CD4-positive, alpha-beta T cell treated with Interleukin-17A for 4 hours (primary cell): ENCODE results near the gene LMAN1.

Experiments
- DNase-seq: peaks from one replicate; pipeline ENCODE4 v3.0.0-alpha.2; 2020; ENCODE audit warnings: mixed read lengths

LMAN1 gene

GRCh38 chr18:59360381-59360780, 1.3 kb upstream of the LMAN1 start:
- DNase-seq: no peak

DNA sequence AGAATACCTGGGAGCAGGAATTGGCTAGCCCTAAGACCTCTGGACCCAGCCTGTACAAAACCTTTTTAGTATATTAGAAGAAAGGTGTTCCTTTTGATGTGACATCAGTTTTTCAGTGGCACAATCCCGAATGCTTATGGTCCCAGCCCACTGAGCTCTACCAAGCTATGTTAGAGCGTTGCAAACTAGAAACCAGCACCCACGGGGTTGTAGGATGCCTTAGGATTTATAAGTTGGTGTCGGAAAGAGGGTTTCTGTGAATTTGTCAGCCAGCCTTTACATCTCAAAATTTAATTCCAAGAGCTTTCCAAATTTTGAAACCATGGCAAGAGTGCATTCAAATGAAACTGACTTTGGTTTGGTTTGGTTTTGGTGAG, 499 bp upstream of the LMAN1 start:
- no peak for DNase-seq

DNA sequence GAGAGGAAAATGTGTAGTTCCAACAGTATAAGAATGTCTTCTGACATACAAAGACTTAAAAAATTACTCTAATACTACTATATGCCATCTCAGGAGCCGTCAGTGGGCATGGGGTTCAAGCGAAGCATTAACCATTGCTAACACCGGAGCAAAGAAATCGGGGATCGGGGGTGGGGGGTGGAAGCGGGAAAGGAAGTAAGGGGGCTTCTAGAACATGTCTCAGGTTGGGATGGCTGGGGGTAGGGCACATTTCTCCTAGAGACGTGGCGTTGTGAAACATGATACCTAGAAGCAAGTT, 702 bp downstream of the LMAN1 start:
- DNase-seq: no peak

- no peak for DNase-seq
These were observed 1.1 kb downstream of the LMAN1 start for GRCh38 chr18:59357928-59358327.

- no peak for DNase-seq
These were observed 4.3 kb downstream of the LMAN1 start for GRCh38 chr18:59354731-59355130.

DNA sequence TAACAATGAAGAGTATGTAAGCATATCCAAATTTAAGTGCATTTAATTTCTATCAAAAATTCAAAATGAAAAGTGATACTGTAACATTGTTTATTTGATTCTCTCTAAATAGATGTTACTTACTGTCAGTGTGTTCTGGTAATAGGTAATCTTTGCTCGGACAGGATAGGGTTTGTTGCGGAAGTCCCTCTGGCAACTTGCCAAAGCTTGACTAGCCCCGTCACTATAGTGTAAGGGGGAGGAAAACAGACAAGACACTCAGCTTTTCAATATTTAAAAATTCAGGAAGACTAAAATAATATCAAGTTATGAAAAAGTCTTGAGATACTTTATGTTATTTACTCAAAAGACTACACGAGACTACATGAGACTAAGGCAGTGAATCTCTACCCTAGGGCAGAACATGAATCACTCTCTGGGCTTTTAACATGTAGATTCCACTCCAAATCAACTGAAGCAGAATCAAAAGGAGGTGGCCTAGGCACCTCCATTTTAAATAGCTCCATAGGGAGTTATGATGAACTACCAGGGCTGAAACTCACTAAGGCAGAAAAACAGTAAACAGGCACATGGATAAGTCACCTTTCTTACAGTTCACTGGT, 5.9 kb downstream of the LMAN1 start:
- DNase-seq: no peak

- DNase-seq: no peak
These were observed 6.7 kb downstream of the LMAN1 start for GRCh38 chr18:59352250-59352855.

DNA sequence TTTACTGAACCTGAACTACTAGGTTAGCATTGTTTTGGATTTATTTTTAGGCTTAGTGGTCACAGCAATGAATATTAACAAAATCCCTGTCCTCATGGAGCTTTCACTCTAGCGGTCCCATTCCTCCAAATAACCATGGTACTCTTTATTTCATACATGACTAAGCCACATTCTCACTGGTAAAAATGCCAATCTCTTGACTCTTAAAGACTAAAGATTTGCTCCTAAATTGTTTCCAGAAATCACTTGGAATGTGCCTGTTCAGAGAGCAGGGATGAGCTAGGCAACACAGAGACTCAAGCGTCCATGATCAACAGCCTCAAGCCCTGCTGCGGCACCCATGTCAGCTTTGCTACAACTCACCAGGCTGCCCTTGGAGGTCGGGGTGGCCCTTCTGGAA, 13.5 kb downstream of the LMAN1 start:
- DNase-seq: no peak

DNA sequence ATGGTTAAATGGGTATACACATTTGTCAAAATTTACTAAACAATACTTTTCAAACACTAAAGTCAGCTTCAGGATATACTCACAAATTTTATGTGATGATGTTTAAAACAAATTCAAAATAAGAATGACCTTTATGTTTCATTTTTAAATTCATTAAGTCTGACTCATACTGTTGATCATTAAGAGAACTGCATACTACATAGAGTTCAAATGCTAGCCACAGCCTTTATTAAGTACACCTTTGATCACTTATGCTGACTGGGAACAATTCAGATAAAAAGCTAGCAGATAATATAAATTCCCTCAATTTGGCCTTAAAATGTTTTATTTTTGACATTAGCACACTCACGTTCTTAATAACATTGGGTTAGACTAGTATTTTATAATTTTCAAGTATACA, 14.1 kb downstream of the LMAN1 start:
- DNase-seq: no peak

DNA sequence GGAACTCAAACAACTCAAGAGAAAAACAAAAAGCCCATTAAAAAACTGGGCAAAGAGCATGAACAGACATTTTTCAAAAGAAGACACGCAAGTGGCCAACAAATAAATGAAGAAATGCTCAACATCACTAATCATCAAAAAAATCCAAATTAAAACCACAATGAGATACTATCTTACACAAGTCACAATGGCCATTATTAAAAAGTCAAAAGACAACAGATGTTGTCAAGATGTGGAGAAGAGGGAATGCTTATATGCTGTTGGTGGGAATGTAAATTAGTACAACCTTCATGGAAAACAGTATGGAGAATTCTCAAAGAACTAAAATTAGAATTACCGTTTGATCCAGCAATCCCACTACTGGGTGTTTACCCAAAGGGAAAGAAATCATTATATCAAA, 15.1 kb downstream of the LMAN1 start:
- no peak for DNase-seq

- no peak for DNase-seq
These were observed 18.2 kb downstream of the LMAN1 start for GRCh38 chr18:59340817-59341216.

GRCh38 chr18:59340312-59340711, 18.8 kb downstream of the LMAN1 start:
- DNase-seq: no peak

GRCh38 chr18:59332986-59333385, 26.1 kb downstream of the LMAN1 start:
- no peak for DNase-seq

DNA sequence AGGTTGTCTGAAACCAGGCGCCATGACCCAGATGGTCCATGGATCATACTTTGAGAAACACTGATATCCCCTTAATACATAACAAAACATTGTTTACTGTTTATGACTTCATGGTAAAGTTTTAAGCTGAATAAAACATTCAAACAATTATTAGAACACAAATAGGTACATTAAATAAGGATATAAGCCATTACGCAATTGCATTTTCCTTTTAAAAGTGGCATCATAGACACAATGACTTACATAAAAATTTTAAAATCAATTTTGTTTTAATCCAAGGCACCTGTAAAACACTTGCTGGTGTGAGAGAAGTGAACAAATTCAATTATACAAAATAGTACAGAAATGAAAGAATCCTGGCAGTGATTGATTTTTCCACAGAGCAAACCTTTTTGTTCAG, 30.4 kb downstream of the LMAN1 start:
- no peak for DNase-seq

- no peak for DNase-seq
These were observed 33.1 kb downstream of the LMAN1 start for GRCh38 chr18:59325965-59326364.

- DNase-seq: no peak
These were observed 34.5 kb downstream of the LMAN1 start for GRCh38 chr18:59324623-59324971.

- DNase-seq: no peak
These were observed 35.0 kb downstream of the LMAN1 start for GRCh38 chr18:59323931-59324622.

DNA sequence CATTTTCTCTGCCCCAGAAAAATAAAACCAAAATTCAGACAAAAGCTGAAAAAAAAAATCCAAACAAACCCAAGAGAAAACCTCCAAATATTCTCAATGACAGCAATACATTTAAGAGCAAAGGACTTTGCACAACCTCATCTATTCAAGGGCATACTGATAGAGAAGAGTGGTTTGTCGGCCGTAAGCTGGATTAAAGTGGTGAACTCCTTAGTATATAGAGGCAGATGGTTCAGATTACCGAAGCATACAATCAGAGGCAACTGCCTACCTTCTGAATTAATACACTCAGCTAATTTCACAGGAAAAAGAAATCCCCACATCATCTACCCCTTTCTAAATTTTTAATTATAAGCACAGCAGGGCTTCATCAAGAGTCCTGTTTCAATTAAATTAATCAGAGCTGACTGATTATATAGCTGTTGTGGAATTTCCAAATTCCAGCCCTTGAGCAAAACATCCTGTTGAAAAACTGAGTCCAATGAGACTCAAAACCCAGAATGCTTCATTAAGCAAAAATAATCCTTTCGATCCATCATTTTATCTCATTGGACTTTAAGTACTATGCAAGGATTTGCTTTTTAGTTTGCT, 40.5 kb downstream of the LMAN1 start, which contains the start of gene CPLX4:
TSS of gene CPLX4 (minus strand) at position 190 of the 591 bp plus-strand sequence. CDS start at position 3, 187 bp downstream.
- DNase-seq: no peak

GRCh38 chr18:59311631-59312030, 47.4 kb downstream of the LMAN1 start:
- no peak for DNase-seq

DNA sequence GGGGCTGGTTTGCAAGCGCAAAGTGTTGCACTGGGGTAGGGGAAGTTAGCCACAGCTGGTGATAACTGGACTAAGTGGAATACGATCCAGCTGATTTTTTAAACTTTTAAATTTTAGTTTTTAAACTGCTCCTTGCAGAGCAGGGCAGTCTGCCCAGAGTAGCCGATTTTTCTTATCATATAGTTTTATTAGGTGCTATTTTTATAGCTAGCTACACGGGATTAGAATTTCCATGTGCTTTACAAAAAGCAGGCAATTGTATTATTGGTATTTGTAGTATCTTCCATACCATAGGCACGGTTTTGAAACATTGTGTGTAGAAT, 50.2 kb downstream of the LMAN1 start:
- DNase-seq: no peak

GRCh38 chr18:59308248-59308937, 50.7 kb downstream of the LMAN1 start:
- peak; percentile 72 for DNase-seq

DNA sequence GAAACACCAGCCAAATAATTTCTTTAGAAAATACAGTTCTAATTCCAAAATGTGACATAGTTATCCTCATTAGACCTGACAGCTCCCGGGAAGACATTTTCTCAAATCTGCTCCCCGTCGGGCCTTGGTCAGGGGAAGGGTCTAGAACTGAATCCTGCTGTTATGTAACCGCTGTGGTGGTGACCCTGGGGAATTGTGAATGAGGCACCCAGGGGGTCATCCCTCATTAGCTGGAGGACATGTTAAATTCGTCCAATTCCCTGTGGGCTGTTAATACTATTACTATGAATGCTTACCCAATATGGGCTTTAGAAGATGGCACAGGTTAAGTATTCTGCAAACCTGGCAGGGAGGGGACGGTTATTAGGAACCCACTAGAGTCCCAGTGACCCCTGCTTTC, 52.4 kb downstream of the LMAN1 start:
- DNase-seq: no peak

- DNase-seq: no peak
These were observed 53.8 kb downstream of the LMAN1 start for GRCh38 chr18:59305295-59305694.

DNA sequence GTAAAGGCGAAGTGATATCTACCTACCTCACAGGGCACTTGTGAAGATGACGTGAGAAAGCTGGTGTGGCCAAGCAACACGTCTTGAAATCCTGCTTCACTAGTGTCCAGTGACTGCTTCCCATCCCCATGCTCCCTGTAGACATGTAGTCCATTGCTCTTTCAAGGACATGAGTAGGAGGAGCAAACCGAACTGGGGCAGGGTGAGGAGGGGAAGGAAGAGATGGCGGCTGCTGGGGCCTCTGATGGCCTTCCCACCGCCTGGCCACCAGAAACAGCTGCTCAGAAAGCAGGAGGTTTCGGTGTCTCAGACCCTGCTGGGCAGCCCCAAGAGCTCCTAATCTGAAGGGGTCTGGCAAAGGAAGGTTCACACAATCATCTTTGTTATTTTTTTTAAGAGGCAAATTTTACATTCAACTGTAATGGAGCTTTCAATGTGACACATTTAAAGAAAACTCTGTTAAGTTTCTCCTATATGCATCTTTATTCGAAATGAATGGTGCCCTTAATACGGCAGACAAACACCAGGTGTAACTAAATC, 55.3 kb downstream of the LMAN1 start:
- no peak for DNase-seq
